ENCODE data around the gene RNASEL.

DNA sequence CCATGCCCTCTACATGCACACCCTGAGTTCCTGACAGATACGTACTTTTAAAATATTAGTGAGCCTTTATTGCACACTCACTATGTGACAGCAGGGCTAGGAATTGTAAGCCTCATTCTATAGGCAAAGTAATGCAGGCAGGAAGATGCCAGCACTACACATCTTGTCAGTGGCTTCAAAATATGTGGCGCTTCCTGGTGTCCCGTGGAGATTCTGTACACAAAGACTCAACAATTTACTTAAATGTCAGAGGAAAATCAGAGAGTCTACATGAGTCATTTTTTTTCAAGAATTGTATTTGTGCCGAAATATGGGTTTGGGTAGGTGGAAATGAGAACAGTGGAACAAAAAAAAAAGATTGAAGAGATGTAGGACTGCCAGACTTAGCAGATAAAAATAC, 27.6 kb downstream of the RNASEL start:
- TF ChIP-seq, protein P1, sequence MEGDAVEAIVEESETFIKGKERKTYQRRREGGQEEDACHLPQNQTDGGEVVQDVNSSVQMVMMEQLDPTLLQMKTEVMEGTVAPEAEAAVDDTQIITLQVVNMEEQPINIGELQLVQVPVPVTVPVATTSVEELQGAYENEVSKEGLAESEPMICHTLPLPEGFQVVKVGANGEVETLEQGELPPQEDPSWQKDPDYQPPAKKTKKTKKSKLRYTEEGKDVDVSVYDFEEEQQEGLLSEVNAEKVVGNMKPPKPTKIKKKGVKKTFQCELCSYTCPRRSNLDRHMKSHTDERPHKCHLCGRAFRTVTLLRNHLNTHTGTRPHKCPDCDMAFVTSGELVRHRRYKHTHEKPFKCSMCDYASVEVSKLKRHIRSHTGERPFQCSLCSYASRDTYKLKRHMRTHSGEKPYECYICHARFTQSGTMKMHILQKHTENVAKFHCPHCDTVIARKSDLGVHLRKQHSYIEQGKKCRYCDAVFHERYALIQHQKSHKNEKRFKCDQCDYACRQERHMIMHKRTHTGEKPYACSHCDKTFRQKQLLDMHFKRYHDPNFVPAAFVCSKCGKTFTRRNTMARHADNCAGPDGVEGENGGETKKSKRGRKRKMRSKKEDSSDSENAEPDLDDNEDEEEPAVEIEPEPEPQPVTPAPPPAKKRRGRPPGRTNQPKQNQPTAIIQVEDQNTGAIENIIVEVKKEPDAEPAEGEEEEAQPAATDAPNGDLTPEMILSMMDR (conservative IDR thresholded peaks at IDR 0.05), result no peak
- TF ChIP-seq ZFX (IDR thresholded peaks at IDR 0.05), result no peak

Measured in C4-2B (cell line).